Type B pancreatic cell (in vitro differentiated cells): ENCODE data around the gene TNFAIP8L3. TPM values are rescaled to one million over a fixed set of nuclear protein-coding genes. Genes with fewer than 3 reads are reported as not detected.
"Not testable (repeated sequence)": the region's sequence is repeated elsewhere in the genome, so short reads cannot be mapped to it uniquely, and the experiment has no call there.

ENCODE experiments used
- DNase-seq: peaks from one replicate; pipeline ENCODE4 v3.0.0; 2021; ENCODE audit warnings: mixed read lengths; ENCODE audit not compliant: unreplicated experiment; ENCODE audit errors: extremely low spot score
- H3K27ac Mint-ChIP-seq: 2 replicates; pipeline ENCODE4 v1.8.0; 2021; ENCODE audit warnings: mild to moderate bottlenecking, mixed read lengths
- H3K27me3 Mint-ChIP-seq: 2 replicates; pipeline ENCODE4 v1.8.0; 2021; ENCODE audit warnings: mixed read lengths
- H3K36me3 Mint-ChIP-seq: 2 replicates; pipeline ENCODE4 v1.8.0; 2021; ENCODE audit warnings: mixed read lengths
- H3K4me1 Mint-ChIP-seq: one replicate; pipeline ENCODE4 v1.8.0; 2021; ENCODE audit warnings: mixed read lengths; ENCODE audit not compliant: unreplicated experiment
- H3K4me3 Mint-ChIP-seq: 2 replicates; pipeline ENCODE4 v1.8.0; 2021; ENCODE audit warnings: mild to moderate bottlenecking, mixed read lengths
- H3K9me3 Mint-ChIP-seq: 2 replicates; pipeline ENCODE4 v1.8.0; 2021; ENCODE audit warnings: mixed read lengths
- total RNA-seq: library from RNA; stranded (reverse); gene quantifications from 2 replicates; pipeline ENCODE4 v1.2.1, GENCODE V29; 2021; ENCODE audit warnings: low replicate concordance
- TF ChIP-seq, protein P1 (sequence below): fragments of 200-600 bp; sonication (generic); conservative IDR thresholded peaks from 2 replicates; pipeline ENCODE4 v1.5.0; 2021; ENCODE audit warnings: antibody characterized with exemption, mild to moderate bottlenecking

The TNFAIP8L3 gene
- total RNA-seq, 1 donor from 2014 or later, result 8.2 TPM

DNA sequence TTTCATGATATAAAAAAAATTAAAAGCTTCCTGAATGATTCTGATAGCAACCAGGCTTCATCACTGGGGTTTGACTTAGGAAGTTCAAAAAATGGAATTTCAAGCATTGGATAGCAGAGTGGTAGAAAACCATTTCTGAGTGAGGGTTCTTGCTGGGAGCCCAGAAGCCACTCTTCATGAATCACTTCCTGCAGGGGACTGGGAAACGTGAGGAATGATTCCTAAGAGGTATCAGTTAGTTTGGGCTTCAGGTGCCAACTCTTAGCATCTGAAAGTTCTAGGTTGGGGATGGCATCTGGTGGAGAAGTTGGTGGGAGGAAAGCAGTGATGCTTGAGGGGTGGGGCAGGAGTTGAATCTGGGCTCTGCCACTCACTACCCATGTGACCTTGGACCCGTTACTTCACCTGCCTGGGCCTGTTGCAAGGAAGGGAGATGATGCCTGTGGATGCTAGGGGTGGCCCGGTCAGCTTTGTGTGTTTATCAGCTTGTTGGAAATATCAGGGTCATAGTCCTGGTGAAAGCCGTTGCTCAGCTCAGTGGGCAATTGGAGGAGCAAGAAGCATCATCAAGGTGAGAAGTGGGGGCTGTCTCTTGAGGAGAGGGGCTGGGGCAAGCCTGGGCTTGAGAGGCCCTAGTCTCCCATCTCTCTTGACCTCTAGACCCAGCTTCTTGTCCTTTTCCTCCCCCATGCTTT is 37.0 kb upstream of the TNFAIP8L3 start:
- DNase-seq, result no peak
- H3K4me3 Mint-ChIP-seq, result no peak overlapping the region
- TF ChIP-seq, protein P1, sequence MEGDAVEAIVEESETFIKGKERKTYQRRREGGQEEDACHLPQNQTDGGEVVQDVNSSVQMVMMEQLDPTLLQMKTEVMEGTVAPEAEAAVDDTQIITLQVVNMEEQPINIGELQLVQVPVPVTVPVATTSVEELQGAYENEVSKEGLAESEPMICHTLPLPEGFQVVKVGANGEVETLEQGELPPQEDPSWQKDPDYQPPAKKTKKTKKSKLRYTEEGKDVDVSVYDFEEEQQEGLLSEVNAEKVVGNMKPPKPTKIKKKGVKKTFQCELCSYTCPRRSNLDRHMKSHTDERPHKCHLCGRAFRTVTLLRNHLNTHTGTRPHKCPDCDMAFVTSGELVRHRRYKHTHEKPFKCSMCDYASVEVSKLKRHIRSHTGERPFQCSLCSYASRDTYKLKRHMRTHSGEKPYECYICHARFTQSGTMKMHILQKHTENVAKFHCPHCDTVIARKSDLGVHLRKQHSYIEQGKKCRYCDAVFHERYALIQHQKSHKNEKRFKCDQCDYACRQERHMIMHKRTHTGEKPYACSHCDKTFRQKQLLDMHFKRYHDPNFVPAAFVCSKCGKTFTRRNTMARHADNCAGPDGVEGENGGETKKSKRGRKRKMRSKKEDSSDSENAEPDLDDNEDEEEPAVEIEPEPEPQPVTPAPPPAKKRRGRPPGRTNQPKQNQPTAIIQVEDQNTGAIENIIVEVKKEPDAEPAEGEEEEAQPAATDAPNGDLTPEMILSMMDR, result no peak
- H3K27me3 Mint-ChIP-seq, result peaks cover 5% of the 10 kb centered on the region
- H3K27ac Mint-ChIP-seq, result no peak overlapping the region
- no peaks in the 10 kb centered on the region for H3K4me1 Mint-ChIP-seq
- H3K9me3 Mint-ChIP-seq, result no peaks in the 10 kb centered on the region
- no peaks in the 10 kb centered on the region for H3K36me3 Mint-ChIP-seq

DNA sequence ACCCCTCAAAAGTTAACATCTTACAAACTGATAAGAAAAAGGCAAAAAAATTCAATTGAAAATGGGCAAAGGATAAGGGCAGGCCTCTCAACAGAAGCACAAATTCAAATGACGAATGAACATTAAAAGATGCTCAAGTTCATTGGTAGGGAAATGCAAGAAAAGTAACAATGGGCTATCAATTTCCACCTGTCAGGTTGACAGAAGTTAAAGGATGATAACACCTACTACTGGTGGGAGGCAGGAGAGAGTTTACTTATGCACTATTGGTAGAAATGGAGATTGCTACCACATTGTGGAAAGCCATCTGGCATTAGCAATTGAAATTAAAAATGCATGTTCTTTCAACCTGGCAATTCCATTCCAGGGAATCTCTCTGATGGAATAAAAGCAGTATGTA is 35.6 kb upstream of the TNFAIP8L3 start:
- Mint-ChIP-seq H3K27me3 (peaks cover 8% of the 10 kb centered on the region), H3K36me3 (no peaks in the 10 kb centered on the region), H3K4me3 (no peak overlapping the region), H3K27ac (no peak overlapping the region), H3K9me3 (peaks cover 3% of the 10 kb centered on the region), H3K4me1 (no peaks in the 10 kb centered on the region)
- TF ChIP-seq, protein P1, result no peak
- DNase-seq, result no peak

DNA sequence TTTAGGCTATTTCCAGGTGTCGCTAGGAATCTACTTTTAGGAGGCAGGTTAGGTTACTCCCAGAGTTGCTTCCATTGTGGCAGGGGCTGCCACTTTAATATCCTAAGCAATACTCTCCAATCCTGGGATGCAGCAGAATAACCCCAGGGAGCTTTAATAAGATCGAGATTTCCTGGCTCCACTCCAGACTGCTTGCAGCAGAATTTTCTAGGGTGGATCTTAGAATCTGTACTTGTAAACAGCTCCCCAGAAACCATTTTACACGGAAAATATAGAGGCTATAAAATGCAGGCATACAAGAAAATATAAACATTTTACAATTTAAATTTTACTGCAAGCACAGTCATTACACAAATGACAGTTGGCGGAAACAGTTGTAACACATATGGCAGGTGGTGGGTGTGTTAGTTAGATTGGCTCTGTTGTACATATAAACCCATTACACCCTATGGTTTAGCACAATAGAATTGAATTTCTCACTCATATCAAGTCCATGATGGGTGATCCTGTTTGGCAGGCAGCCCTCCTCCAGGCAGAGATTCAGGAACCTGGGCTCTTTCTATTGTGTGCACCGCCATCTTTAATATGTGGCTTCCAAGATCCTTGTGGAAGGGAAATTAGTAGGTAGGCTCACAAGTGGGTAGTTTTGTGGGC is 35.0 kb upstream of the TNFAIP8L3 start:
- TF ChIP-seq, protein P1, result no peak
- no peak for DNase-seq
- Mint-ChIP-seq H3K4me3 (no peak overlapping the region), H3K27ac (no peak overlapping the region), H3K4me1 (no peaks in the 10 kb centered on the region), H3K9me3 (peaks cover 3% of the 10 kb centered on the region), H3K36me3 (no peaks in the 10 kb centered on the region), H3K27me3 (peaks cover 8% of the 10 kb centered on the region)

DNA sequence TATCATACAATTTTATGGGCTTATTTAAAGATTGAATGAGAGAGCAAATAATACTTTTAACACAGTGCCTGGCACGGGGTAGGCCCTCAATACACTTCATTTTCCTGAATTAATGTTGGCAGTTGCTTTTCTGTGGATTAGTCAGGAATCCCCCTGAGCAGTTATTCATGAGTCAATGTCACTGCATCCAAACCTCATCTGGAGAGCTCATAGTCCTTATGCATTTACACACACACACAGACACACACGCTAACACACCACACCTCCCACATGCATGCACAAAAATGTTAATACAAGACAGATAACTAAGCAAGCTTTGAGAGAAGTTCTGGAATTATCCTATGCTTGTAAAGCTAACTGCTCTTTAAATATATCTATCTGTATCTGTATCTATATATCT is 34.0 kb upstream of the TNFAIP8L3 start:
- peaks cover 8% of the 10 kb centered on the region for H3K27me3 Mint-ChIP-seq
- no peak overlapping the region for H3K27ac Mint-ChIP-seq
- DNase-seq, result no peak
- no peaks in the 10 kb centered on the region for H3K4me1 Mint-ChIP-seq
- H3K36me3 Mint-ChIP-seq, result no peaks in the 10 kb centered on the region
- no peak overlapping the region for H3K4me3 Mint-ChIP-seq
- TF ChIP-seq, protein P1, result no peak
- peaks cover 3% of the 10 kb centered on the region for H3K9me3 Mint-ChIP-seq

DNA sequence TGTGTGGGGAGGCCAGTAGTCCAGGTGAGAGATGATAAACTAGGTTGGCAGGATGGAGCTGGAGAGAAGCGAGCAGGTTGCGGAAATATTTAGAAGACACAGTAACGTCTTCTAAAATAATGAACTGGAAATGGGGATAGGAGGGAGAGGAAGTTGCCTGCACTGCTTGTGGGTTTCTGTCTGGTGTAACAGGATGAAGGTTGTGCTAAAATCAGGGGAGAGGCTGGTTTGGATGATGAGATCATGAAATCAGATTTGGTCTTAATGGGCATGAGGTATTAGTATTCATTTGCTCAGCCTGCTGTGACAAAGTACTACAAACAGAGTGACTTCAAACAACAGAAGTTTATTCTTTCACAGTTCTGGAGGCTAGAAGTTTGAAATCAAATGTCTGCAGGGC is 32.1 kb upstream of the TNFAIP8L3 start:
- H3K4me3 Mint-ChIP-seq, result no peak overlapping the region
- no peak for DNase-seq
- TF ChIP-seq, protein P1, result no peak

DNA sequence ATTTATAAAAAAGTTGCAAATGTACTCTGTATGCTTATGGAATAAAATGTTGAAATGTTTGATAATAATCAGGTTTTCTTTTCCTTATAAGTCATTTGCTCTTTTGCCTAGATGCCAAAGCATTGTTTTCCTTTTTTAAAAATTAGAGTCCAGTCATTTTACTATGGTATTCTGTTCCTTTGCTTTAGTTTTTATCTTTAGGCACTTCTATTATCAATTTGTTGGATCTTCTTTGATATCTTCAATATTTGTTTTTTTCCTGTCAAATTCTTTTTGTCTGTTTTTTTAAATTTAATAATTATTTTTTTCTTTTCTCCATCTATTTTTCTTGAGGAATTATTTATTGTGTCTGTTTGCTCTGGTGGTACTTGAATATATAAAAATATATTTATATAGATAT is 28.3 kb upstream of the TNFAIP8L3 start:
- not testable (repeated sequence) for H3K36me3 Mint-ChIP-seq, H3K27me3 Mint-ChIP-seq, H3K9me3 Mint-ChIP-seq, DNase-seq, H3K4me1 Mint-ChIP-seq, H3K27ac Mint-ChIP-seq, H3K4me3 Mint-ChIP-seq

More for the DNA sequence above, 32.1 kb upstream of the TNFAIP8L3 start:
- no peaks in the 10 kb centered on the region for H3K36me3 Mint-ChIP-seq
- H3K4me1 Mint-ChIP-seq, result no peaks in the 10 kb centered on the region
- H3K9me3 Mint-ChIP-seq, result peaks cover 3% of the 10 kb centered on the region
- peaks cover 8% of the 10 kb centered on the region for H3K27me3 Mint-ChIP-seq
- no peak overlapping the region for H3K27ac Mint-ChIP-seq
